ENCODE measurements around the gene ASPSCR1.

ASPSCR1 gene, protein sequence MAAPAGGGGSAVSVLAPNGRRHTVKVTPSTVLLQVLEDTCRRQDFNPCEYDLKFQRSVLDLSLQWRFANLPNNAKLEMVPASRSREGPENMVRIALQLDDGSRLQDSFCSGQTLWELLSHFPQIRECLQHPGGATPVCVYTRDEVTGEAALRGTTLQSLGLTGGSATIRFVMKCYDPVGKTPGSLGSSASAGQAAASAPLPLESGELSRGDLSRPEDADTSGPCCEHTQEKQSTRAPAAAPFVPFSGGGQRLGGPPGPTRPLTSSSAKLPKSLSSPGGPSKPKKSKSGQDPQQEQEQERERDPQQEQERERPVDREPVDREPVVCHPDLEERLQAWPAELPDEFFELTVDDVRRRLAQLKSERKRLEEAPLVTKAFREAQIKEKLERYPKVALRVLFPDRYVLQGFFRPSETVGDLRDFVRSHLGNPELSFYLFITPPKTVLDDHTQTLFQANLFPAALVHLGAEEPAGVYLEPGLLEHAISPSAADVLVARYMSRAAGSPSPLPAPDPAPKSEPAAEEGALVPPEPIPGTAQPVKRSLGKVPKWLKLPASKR

DNA sequence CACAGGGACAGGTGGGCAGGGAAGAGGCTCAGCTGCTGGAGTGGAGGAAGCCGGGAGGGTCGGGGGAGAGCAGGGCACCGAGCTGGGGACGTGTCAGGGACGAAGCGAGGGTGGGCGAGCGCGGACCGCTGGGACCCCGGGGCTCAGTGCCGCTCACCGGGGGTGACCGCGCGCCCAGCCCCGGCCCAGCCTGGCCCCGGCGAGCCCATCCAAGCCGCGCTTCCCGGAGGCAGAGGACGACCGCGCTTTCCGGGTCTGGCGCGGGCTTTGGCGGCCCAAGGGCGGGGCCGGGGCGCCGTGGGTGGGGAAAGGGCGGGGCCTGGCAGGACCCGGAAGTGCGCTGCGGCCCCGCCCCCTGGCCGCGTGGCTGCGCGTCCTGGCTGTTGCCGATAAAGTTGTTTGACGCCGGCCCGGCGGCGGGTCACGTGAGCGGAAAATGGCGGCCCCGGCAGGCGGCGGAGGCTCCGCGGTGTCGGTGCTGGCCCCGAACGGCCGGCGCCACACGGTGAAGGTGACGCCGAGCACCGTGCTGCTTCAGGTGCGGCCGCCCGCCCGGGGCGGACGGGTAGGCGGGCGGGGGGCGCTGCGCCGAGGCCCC lies at the start of gene ASPSCR1:
TSS of gene ASPSCR1 (plus strand) at position 419 of the 598 bp plus-strand sequence. CDS start at position 437, 18 bp downstream.
- DNase-seq (ENCODE audit: low spot score) = peak; percentile 79

DNA sequence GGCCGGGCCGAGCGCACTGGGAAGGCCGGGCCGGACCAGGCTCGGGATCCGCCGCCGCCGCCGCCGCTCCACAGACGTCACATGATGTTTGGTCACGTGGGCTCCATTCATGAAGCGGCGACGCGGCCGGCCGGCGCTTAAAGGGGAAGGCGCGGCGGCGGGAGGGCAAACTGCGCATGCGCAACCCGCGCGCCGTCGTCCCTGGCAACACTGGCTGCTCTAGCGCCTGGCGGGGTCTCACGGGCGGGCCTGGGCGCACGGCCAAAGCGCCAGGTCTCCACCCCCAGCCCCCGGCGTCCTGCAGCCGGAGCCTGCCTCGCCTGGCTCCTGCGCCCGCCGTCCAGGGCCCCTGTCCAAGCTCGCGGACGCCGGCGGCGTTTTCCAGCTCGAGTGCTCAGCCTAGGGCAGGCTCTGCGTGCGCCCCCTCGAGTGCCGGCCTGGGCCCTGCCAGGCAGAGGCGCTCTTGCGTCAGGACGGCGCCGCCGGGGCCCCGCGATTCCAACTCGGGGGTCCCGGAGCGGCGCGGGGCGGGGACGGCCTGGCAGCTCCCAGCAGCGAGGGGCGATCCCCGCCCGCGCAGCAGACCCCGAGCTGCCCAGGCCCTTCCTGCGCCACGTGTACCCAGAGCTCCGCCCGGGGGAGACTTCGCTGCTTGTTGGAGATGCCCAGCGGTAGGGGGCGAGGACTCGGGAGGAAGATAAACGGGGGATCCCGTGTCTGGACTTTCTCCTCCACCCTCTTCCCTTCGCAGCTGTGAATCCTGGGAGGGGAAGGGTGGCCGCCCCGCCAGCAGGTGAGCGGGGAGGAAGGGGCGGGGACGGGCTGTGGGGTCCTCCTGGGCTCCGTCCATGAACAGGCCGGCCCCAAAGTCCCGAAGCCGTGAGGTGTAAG lies 49.5 kb upstream of the ASPSCR1 start, which contains the start of gene MAFG:
TSS of gene MAFG (minus strand) at position 83 of the 891 bp plus-strand sequence. CDS start 4,550 bp downstream, outside the sequence.
- peak; percentile 98 for DNase-seq (ENCODE audit: low spot score)

DNA sequence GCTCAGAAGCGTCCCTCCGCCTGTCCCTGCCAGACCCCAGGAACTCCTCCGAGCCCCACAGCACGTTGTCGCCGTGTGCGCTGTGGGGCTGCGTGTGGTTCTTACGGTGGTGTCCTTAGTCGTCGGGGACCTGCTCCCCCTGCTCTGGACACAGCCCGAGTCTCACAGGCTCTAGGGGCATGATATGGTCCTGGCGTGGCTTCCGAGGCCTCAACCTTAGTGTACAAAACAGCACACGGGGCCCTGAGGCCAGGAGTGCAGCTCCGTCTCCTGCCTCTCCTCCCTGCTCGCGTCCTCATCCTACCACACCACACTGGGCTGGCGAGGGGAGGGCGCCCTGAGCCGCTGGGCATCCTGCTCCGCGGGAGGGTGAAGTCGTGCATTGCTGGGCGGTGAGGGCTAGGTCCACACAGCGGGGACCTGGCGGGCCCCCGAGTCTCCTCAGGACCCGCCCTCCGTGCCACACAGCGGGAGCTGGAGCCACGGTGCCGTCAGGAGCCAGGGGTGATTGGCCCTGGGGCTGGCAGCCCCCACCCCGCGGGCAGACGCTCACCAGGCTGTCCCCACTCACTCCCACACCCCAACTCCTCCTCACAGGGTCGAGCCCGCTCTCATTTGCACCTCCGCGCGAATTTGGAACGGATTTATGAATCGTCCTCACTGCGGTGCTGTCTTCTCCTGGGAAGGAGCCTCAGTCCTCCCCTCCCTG lies 48.7 kb upstream of the ASPSCR1 start:
- DNase-seq (ENCODE audit: low spot score) = peak; percentile 55

DNA sequence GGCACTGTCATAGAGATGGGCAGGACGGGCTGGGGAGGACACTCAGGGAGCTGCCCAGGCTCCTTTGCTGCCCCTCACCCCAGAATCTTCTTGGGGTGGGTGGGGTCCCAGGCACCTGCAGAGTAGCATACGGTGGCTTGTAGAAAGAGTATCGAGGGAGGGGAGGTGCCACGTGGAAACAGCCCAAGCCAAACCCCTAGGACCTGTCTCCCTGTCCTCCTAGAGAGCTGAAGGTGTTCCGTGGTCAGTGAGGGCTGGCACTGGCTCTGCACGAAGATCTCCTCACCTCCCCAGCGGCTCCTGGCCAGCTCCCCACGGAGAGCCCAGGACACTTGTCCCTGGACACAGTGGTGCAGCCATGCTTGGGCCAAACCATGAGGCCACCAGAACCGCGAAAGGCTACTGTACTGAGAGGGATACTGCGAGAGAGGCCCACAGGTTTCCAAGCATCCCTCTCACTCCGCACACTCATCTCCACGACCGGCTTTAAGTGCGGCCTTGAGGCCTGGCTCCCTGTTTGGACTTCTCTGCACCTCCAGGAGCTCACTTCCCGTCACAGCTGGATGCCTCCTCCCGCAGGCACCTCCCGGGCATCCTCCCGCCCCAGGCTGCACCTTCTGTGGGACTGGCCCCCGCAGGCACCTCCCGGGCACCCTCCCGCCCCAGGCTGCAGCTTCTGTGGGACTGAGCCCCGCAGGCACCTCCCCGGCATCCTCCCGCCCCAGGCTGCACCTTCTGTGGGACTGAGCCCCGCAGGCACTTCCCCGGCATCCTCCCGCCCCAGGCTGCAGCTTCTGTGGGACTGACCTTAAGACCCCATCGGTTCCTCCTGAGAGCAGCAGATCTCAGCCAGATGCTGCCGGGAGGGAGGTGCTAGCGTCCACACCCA lies 47.9 kb upstream of the ASPSCR1 start:
- DNase-seq (ENCODE audit: low spot score) = no peak

- DNase-seq (ENCODE audit: low spot score) = no peak
Observed at GRCh38 chr17:81930142-81931125, 47.0 kb upstream of the ASPSCR1 start.

- DNase-seq (ENCODE audit: low spot score) = no peak
Observed at GRCh38 chr17:81931189-81931556, 46.3 kb upstream of the ASPSCR1 start.

- DNase-seq (ENCODE audit: low spot score) = no peak
Observed at GRCh38 chr17:81931557-81932332, 45.7 kb upstream of the ASPSCR1 start.

- no peak for DNase-seq (ENCODE audit: low spot score)
Observed at GRCh38 chr17:81932333-81932983, 45.0 kb upstream of the ASPSCR1 start.

DNA sequence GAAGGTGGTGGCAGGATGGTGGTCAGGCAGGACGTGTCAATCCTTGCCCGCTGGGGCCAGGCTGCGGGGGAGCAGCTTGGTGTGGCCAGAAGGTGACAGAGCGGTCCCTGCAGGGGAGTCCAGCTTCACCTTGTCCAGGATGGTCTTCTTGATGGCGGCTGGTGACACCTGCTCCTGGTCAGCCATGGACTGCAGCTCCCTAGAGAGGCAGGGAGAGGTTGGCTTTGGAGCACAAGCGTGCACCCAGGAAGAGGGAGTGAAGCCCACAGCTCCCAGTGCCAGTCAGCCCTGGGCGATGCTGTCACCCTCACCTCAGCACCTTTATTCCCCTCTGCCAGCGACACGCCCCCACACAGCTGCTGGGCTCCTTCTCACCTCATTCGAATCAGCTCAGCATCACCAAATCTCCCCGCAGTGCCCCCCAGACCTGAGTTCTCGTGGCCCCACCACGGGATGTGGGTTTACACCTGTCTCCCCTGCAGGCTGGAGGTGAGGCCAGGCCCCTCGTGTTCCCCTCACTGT lies 44.2 kb upstream of the ASPSCR1 start:
- DNase-seq (ENCODE audit: low spot score) = no peak

DNA sequence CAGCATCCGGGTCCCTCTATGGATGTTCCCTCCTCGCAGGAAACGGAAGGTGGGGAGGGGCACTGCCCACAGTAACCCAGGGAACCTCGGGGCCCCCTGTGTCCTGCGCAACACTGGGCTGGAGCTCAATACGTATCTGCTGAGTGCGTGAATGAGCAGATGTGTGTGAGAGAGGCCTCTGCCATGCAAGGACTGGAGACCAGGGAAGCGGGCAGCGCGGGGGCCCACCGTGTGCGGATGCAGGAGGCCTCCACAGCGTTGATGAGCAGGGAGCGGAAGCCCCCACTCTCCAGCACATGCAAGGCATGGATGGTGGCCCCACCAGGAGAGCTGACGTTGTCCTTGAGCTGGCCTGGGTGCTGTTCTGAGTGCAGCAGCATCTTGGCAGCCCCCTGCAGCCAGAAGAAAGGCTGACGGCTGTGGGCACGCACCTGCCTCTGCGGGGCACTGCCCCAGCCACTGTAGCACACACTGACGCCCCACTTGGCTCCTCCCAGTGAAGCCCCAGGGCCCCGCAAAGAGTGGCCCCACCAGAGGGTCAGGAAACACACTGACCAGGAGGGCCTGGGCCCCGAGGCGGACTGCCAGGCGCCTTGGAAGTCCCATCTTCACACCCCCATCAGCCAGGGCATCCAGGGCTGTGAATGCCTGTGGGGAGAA lies 43.2 kb upstream of the ASPSCR1 start:
- no peak for DNase-seq (ENCODE audit: low spot score)

DNA sequence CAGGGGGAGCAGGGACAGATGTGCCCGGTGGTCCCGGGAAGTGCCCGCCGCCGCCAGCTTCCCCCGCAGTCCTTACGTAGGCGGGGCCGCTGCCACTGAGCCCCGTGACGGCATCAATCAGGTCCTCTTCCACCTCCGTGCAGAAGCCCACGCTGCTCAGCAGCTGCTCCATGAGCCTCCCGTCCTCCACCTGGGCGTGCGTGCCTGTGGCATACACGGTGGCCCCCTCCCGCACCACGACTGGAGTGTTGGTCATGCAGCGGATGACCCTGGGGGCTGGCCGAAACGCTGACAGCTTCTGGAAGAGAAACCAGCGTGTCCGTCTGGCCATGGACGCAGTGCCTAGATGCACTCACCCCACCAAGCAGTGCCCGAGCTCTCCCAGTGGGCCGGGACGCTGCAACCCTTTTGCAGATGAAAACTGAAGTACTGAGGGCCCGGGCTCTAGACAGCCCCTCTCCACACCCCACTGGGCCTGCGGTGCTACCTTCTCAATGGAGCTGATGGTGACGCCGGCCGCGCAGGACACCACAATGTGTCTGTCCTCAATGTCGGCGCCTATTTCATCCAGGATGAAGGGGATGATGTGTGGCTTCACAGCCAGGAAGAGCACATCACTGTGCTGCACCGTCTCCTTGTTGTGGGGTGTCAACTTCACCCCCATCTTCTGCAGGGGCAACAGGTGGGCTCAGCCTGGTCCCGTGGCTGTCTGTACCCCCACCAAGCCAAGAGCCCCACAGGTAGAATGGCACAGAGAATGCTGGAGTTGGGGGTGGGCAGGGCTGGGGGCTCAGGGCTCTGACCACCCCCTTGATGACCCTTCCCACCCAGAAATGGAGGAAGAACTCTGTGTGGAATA lies 42.4 kb upstream of the ASPSCR1 start:
- no peak for DNase-seq (ENCODE audit: low spot score)

- DNase-seq (ENCODE audit: low spot score) = no peak
Observed at GRCh38 chr17:81935709-81936084, 41.7 kb upstream of the ASPSCR1 start.

DNA sequence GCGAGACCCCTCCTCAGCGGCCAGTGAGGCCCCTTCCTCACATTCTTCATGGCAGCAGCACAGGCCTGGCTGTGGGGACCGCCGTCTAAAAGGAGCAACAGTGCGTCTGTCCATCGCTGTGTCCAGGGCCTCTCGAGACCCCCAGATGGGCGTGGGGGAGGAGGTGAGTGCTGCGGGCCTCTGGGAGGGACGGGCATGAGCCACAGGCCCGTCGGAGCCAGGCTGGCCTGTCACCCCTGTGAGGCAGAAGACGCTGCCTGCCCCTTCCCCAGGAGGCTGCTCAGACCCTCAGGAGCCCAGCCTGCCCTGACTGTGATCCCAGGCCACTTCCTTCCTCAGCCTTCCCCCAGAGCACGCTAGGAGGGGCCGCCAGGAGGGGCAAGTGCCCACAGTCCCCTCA lies 38.2 kb upstream of the ASPSCR1 start:
- no peak for DNase-seq (ENCODE audit: low spot score)

DNA sequence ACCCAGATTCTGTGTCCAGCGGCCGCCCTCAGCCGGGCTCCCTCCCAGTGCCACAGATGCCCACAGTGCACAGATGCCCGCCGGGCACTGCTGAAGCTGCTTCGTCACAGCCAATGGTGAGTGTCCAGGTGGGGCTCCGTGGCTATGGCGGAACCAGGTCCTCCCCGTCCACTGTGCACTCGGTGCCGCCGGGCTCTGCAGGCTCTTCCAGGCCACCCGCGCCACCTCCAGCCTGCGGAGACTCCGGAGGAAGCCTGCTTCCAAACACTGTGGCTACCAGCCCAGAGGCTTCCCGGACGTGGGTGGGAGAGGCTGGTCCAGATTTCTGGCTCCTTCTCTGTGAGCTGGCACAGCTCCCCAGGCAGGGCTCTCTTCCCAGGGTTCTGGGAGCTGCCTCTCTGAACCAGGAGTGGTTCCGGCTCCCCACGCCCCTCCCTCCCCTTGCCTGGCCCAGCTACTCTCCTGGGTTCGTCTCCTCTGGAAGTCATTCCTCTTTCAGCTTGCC lies 37.5 kb upstream of the ASPSCR1 start:
- no peak for DNase-seq (ENCODE audit: low spot score)

DNA sequence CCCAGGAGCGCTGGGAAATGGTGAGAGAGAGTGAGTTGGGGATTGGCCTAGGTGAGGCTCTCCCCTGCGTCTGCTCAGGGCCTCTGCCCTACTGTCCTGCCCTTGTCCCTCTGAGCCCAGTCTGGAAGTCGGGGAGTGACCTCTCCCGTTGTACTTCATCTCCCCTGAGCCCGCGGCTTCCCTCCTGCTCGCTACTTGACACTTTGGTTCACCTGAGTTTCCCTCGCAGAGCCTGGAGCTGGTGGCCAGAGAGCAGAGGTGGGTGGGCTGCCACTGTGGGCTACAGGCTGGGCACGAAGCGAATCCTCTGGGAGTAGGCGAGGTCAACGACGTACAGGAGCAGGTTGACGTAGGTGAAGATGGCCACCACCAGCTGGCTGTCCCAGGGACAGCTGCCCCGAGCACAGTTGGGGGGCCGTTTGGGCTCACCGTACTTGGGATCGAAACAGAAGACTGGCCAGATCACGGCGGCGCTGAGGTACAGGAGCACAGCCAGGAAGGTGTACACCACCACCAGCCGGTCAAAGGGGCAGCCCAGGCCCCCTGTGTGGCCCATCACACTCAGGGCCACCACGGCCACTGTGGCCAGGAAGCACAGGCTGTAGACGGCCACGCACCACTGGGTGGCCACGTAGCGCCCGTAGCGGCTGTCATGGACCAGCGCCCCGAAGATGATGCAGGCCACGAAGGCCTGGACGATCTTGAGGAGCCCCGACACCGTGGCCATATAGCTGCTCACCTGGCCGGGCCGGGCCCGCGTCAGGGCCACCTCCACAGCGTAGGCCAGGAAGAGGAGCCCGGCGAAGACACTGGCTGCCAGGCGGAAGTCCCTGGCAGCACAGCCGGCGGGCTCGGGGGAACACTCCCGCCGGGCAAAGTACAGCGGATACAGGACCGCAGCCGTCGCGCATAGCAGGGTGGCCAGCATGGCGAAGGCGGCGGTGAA lies 36.6 kb upstream of the ASPSCR1 start:
- DNase-seq (ENCODE audit: low spot score) = no peak
